Kidney (tissue), 14 donors: Measurements from ENCODE around the gene GSG1L. TPM values are rescaled to one million over a fixed set of nuclear protein-coding genes. Genes with fewer than 3 reads are reported as not detected.

ENCODE experiments used
- DNase-seq, 5 donors: peaks; one replicate each; pipeline ENCODE4 v3.0.0-alpha.2; 2013 to 2020
- FAIRE-seq: peaks from 2 replicates; lab custom pipeline; 2012; peaks lifted over from hg19 to GRCh38; lab: Jason Lieb, UNC
- H3K27ac ChIP-seq, 2 donors: one replicate each; pipeline ENCODE4 v1.7.0; 2013; ENCODE audit warnings: low read depth in 2 of 2, low read length in 2 of 2, inconsistent platforms in 1 of 2
- H3K27me3 ChIP-seq: one replicate; pipeline ENCODE4 v1.7.1; 2013; ENCODE audit warnings: low read length, inconsistent platforms; ENCODE audit not compliant: control insufficient read depth, insufficient read depth
- H3K36me3 ChIP-seq, 3 donors: one replicate each; pipeline versions ENCODE4 v1.7.0 to v1.7.1; 2013; ENCODE audit warnings: low read length in 3 of 3, control low read depth in 1 of 3, inconsistent platforms in 1 of 3; ENCODE audit not compliant: insufficient read depth in 3 of 3, control insufficient read depth in 2 of 3
- H3K4me1 ChIP-seq, 3 donors: one replicate each; pipeline versions ENCODE4 v1.7.0 to v1.7.1; 2013; ENCODE audit warnings: low read length in 3 of 3, inconsistent platforms in 1 of 3, low read depth in 1 of 3; ENCODE audit not compliant: control insufficient read depth in 2 of 3, insufficient read depth in 2 of 3
- H3K4me3 ChIP-seq, 3 donors: one replicate each; pipeline versions ENCODE4 v1.7.0 to v1.8.1; 2013; ENCODE audit warnings: low read length in 3 of 3, control low read depth in 1 of 3, inconsistent platforms in 1 of 3
- H3K9ac ChIP-seq, 3 donors: one replicate each; pipeline versions ENCODE4 v1.7.0 to v1.7.1; 2013; ENCODE audit warnings: low read length in 3 of 3, control low read depth in 1 of 3, inconsistent platforms in 1 of 3
- H3K9me3 ChIP-seq, 3 donors: one replicate each; pipeline versions ENCODE4 v1.7.0 to v1.7.1; 2013; ENCODE audit warnings: low read length in 3 of 3, control low read depth in 1 of 3, inconsistent platforms in 1 of 3; ENCODE audit not compliant: control insufficient read depth in 2 of 3, insufficient read depth in 1 of 3
- CTCF ChIP-seq: IDR thresholded peaks from 3 replicates; pipeline ENCODE4 v1.5.1; 2012; ENCODE audit warnings: mild to moderate bottlenecking, moderate library complexity, borderline replicate concordance; ENCODE audit not compliant: insufficient read depth; ENCODE audit errors: extremely low read depth
- intact Hi-C: fragments of 100-400 bp; cut with DNase I; formaldehyde crosslinking; loops from one replicate; pipeline ENCODE4 v1.11.1; 2022
- polyA plus RNA-seq: library from polyadenylated mRNA; stranded (reverse); fragments of 350-450 nt; fragmentation: Illumina TruSeq; extraction: RNeasy Lipid Tissue Mini Kit (QIAGEN cat#74804); gene quantifications from one replicate; pipeline ENCODE4 v1.2.3, GENCODE V29; 2014; ENCODE audit warnings: low read depth, low replicate concordance; ENCODE audit not compliant: insufficient read depth
- total RNA-seq: library from RNA; stranded (reverse); fragmentation: NEBNext Ultra II Directional; extraction: Animal tissue kit (Norgen Biotek cat#: 25700); gene quantifications from one replicate; pipeline ENCODE4 v1.2.1, GENCODE V29; 2021
- donor health status: control.
- donor health status: control.
- donor health status: control.
- donor health status: control.
- donor health status: control.
- donor health status: DM: yes; HTN: yes; CAD: no.
- donor health status: Normal renal cell carcinoma (clear cell type).

The GSG1L gene
- total and polyA plus RNA-seq, 2 donors from 2014 or later: not detected

GRCh38 chr16:27977966-27978365 lies 85.5 kb downstream of the GSG1L start:
- Histone ChIP-seq H3K4me1 (no peaks in the 10 kb centered on the region), H3K4me3 (no peak overlapping the region), H3K27ac (no peak overlapping the region), H3K9me3 (no peaks in the 10 kb centered on the region), H3K36me3 (no peaks in the 10 kb centered on the region), H3K9ac (no peak overlapping the region), H3K27me3 (no peaks in the 10 kb centered on the region)
- TF ChIP-seq CTCF: no peak
- DNase-seq (no peak), FAIRE-seq (no peak)
- intact Hi-C loops: no loop called here

- TF ChIP-seq CTCF: no peak
- FAIRE-seq: no peak
Measured at GRCh38 chr16:27976990-27977389, 86.5 kb downstream of the GSG1L start.

GRCh38 chr16:27974896-27975540 lies 88.5 kb downstream of the GSG1L start:
- Histone ChIP-seq H3K27me3 (no peaks in the 10 kb centered on the region), H3K27ac (no peak overlapping the region), H3K4me1 (no peaks in the 10 kb centered on the region), H3K4me3 (no peak overlapping the region), H3K36me3 (no peaks in the 10 kb centered on the region), H3K9me3 (no peaks in the 10 kb centered on the region), H3K9ac (no peak overlapping the region)
- DNase-seq (no peak), FAIRE-seq (no peak)
- intact Hi-C loops: no loop called here
- TF ChIP-seq CTCF: no peak

More at GRCh38 chr16:27976990-27977389, 86.5 kb downstream of the GSG1L start:
- intact Hi-C loops: no loop called here
- H3K27ac ChIP-seq: no peak overlapping the region
- H3K9ac ChIP-seq: no peak overlapping the region
- H3K36me3 ChIP-seq: no peaks in the 10 kb centered on the region
- no peak for DNase-seq
- no peaks in the 10 kb centered on the region for H3K9me3 ChIP-seq
- H3K27me3 ChIP-seq: no peaks in the 10 kb centered on the region
- no peaks in the 10 kb centered on the region for H3K4me1 ChIP-seq
- H3K4me3 ChIP-seq: no peak overlapping the region

- FAIRE-seq (no peak), DNase-seq (no peak)
- no peak overlapping the region for H3K9ac ChIP-seq
- H3K27me3 ChIP-seq: no peaks in the 10 kb centered on the region
- H3K27ac ChIP-seq: no peak overlapping the region
- intact Hi-C loops: no loop called here
- H3K4me3 ChIP-seq: no peak overlapping the region
- no peaks in the 10 kb centered on the region for H3K9me3 ChIP-seq
- H3K36me3 ChIP-seq: no peaks in the 10 kb centered on the region
- no peak for TF ChIP-seq CTCF
- no peaks in the 10 kb centered on the region for H3K4me1 ChIP-seq
Measured at GRCh38 chr16:27973678-27974077, 89.8 kb downstream of the GSG1L start.
